Measurements from ENCODE around the gene NDUFV1.

- no peak for TF ChIP-seq YY1 (IDR thresholded peaks at IDR 0.05; ENCODE audit: insufficient read depth, insufficient read length)
- no peak for TF ChIP-seq SUZ12 (IDR thresholded peaks at IDR 0.05; ENCODE audit: extremely low read depth, insufficient read depth, insufficient read length)
- no peak for TF ChIP-seq ZNF274 (IDR thresholded peaks at IDR 0.05; ENCODE audit: low read depth, low read length)
Observed at GRCh38 chr11:67584881-67585873, 21.6 kb upstream of the NDUFV1 start.
